Measurements from ENCODE around the gene WHAMM.

DNA sequence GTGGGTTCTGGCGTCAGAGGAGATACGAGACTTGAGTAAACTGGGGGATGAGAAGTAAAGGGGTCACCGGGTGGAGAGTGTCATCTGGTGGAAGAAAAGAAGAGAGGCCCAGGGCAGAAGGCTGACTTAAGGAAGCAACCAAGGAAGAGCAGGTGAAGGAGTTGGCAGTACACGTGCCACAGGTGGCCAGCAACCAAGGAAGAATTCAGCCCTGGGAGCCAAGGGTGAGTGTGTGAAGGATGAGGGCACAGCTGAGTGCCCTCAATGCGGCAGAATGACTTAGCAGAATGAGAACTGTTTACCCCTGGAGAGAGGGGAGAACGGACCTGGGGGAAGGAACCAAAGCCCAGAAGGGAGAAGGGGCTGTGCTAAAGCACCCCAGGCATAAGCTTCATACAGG lies 71.3 kb downstream of the WHAMM start:
- TF ChIP-seq, protein P1, sequence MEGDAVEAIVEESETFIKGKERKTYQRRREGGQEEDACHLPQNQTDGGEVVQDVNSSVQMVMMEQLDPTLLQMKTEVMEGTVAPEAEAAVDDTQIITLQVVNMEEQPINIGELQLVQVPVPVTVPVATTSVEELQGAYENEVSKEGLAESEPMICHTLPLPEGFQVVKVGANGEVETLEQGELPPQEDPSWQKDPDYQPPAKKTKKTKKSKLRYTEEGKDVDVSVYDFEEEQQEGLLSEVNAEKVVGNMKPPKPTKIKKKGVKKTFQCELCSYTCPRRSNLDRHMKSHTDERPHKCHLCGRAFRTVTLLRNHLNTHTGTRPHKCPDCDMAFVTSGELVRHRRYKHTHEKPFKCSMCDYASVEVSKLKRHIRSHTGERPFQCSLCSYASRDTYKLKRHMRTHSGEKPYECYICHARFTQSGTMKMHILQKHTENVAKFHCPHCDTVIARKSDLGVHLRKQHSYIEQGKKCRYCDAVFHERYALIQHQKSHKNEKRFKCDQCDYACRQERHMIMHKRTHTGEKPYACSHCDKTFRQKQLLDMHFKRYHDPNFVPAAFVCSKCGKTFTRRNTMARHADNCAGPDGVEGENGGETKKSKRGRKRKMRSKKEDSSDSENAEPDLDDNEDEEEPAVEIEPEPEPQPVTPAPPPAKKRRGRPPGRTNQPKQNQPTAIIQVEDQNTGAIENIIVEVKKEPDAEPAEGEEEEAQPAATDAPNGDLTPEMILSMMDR (IDR thresholded peaks at IDR 0.05) = no peak
- TF ChIP-seq POLR2A (IDR thresholded peaks at IDR 0.05) = no peak
